Kidney epithelial cell (primary cell): ENCODE data around the gene GNG12. TPM values are rescaled to one million over a fixed set of nuclear protein-coding genes. Genes with fewer than 3 reads are reported as not detected.
A peak's percentile ranks its signal among the peaks of the same experiment; 100 is the strongest.

Experiments
- DNase-seq: peaks from one replicate; pipeline ENCODE4 v3.0.0-alpha.2; 2010; ENCODE audit warnings: low read depth
- H3K27me3 ChIP-seq: 2 replicates; pipeline ENCODE4 v1.6.0; 2011; ENCODE audit warnings: low read length; ENCODE audit not compliant: control insufficient read depth, insufficient read depth
- H3K36me3 ChIP-seq: 2 replicates; pipeline ENCODE4 v1.5.1; 2011; ENCODE audit warnings: low read length; ENCODE audit not compliant: control insufficient read depth, insufficient read depth
- H3K4me3 ChIP-seq: 2 replicates; pipeline ENCODE4 v1.5.1; 2011; ENCODE audit warnings: low read depth, mild to moderate bottlenecking, control low read depth, low read length
- total RNA-seq: library from RNA; depleted of rRNA; stranded (reverse); fragments of >200 nt; gene quantifications from 2 replicates; pipeline ENCODE4 v1.2.3, GENCODE V29; 2015
- TF ChIP-seq, protein P1 (sequence below): IDR thresholded peaks from 2 replicates; pipeline ENCODE4 v1.5.1; 2011; ENCODE audit warnings: mild to moderate bottlenecking, moderate library complexity, low read length, control low read depth, inconsistent platforms; ENCODE audit not compliant: insufficient read depth, poor library complexity, severe bottlenecking

Gene GNG12
- total RNA-seq, 1 donor from 2014 or later, result 85.7 TPM

DNA sequence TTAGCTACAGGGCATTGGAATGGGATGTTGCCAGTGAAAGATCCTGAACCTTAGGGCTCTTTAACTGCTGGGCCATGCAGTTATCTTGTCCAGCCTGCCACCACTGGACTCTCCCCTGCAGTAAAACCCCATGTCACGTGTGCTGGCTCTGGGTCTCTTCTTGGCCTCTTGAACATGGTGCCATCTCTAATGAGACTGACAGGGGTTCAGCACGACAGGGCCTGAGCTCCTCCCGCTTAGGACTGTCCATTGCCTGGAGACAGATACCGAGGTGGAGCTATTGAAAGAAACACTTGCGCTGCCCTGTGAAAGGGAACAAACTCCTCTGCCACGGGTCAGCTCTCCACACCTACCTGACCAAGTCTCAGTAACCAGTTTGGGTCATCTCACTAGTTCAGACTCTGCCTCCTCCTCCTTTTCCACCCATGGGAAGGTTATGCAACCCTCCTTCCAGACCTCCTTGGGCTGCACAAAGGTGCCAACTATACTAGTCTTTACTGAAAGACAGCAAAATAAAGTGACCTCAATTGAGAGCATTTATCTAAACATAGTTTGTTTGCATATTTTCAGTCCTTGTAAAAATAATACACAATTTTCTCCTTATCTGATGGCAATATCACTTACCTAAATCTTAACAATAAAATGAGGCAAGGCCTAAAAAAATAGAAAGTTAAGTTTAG, 66.0 kb downstream of the GNG12 start:
- Histone ChIP-seq H3K36me3 (no peaks in the 10 kb centered on the region), H3K4me3 (no peak overlapping the region), H3K27me3 (no peaks in the 10 kb centered on the region)
- TF ChIP-seq, protein P1, sequence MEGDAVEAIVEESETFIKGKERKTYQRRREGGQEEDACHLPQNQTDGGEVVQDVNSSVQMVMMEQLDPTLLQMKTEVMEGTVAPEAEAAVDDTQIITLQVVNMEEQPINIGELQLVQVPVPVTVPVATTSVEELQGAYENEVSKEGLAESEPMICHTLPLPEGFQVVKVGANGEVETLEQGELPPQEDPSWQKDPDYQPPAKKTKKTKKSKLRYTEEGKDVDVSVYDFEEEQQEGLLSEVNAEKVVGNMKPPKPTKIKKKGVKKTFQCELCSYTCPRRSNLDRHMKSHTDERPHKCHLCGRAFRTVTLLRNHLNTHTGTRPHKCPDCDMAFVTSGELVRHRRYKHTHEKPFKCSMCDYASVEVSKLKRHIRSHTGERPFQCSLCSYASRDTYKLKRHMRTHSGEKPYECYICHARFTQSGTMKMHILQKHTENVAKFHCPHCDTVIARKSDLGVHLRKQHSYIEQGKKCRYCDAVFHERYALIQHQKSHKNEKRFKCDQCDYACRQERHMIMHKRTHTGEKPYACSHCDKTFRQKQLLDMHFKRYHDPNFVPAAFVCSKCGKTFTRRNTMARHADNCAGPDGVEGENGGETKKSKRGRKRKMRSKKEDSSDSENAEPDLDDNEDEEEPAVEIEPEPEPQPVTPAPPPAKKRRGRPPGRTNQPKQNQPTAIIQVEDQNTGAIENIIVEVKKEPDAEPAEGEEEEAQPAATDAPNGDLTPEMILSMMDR, result no peak
- DNase-seq, result no peak

DNA sequence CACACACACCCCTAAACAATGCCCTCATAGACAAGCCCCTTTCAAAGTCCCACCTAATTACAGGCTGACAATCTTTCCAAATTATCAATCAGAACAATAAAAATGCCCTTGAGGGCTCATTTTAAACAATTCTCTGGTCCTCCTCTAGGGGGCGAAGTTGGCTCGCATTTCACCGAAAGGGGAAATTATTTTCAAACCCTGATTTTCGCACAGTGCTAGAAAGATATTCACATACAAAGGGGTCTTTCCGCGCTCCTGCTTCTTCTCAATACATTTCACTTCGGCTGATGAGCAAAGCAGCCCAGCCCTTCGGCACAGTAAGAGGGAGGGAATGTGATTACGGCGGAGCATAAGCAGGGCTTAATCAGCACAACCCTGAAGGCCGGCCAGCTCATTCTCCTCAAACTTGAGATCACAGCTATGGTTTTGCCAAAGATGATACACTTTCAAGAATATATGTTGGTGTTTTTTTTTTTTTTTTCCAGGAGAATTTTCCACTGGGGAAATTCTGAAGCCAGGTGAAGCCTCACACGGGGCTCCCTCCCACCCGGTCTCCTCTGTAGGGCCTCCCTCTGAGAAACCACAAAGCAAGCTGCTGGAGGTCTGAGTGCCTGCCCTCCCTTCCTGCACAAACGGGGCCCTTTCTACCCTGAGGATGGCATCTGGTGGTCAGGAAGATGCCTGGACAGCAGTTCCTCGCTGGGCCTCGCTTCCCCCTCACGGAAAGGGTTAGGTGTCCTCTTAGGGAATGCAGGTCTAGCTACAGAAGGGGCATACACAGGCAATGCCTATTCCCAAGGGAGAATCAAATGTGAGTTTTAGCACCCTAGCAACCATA, 66.9 kb downstream of the GNG12 start:
- DNase-seq, result no peak
- Histone ChIP-seq H3K36me3 (no peaks in the 10 kb centered on the region), H3K27me3 (no peaks in the 10 kb centered on the region), H3K4me3 (no peak overlapping the region)
- TF ChIP-seq, protein P1, result peak; percentile 65

DNA sequence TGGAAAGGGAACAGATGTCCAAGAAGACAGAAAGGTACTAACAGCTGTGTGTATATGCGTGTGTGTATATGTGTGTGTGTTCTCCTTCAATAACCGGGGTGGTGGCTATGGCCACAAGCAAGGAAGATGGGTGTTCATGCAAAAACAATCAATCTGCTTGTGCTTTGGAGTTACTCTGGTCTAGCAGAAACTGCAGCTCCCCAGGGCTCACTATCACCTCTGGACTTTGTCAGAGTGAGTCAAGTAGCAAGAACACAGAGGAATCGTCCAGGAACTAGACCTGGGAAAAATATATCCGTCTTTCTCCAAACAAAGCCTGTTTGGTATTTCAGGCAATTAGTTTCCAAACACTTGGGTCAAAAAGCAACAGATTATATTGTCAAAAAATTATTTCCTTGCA, 68.6 kb downstream of the GNG12 start:
- Histone ChIP-seq H3K36me3 (no peaks in the 10 kb centered on the region), H3K4me3 (no peak overlapping the region), H3K27me3 (no peaks in the 10 kb centered on the region)
- TF ChIP-seq, protein P1, result no peak
- DNase-seq, result no peak

DNA sequence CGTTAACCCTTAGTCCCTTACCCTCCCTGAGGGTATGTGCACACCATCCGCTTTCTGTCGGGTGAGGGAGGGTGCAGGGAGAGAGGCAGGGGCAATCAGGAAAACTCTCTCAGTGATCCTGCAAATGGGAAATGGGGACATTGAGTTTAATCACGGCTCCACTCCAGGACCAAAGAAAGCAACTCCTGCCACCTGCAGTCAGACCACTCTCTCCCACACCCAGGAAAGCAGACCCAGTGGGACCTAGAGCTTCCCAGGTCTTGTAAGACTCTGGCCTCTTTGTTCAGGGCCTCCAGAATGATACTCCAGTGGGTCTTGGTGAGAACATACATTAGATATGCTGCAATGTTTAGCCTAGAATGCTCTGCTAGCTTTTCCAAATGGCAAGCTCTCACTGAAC, 71.5 kb downstream of the GNG12 start:
- Histone ChIP-seq H3K4me3 (no peak overlapping the region), H3K27me3 (no peaks in the 10 kb centered on the region), H3K36me3 (no peaks in the 10 kb centered on the region)
- TF ChIP-seq, protein P1, result no peak
- no peak for DNase-seq

DNA sequence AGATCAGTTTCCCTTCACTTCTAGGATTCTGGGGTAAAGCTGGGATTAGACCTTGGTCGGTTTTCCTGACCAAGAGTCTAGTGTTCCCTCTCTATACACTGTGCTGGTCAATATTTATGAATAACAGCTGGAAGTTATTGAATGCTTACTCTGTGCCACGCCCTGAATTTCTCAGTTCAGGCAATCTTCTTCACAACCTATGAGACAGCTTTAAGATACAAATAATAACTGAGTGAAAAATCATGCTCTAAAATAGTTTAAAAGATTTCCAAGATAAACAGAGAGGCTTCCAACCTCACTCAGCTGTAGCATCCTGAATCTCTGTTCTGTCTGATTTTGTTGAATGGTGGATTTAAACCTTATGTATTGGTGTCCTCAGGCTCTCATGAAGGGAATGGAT, 72.2 kb downstream of the GNG12 start:
- DNase-seq, result no peak
- TF ChIP-seq, protein P1, result no peak

More for the DNA sequence above, 72.2 kb downstream of the GNG12 start:
- no peaks in the 10 kb centered on the region for H3K27me3 ChIP-seq
- no peaks in the 10 kb centered on the region for H3K36me3 ChIP-seq
- H3K4me3 ChIP-seq, result no peak overlapping the region
